MM.1S (cell line): Measurements from ENCODE around the gene KCNH1.

Experiments used
- EZH2 ChIP-seq: fragments of 300-600 bp; sonication (generic); optimal IDR thresholded peaks from 2 replicates; pipeline ENCODE3; 2017; ENCODE audit warnings: low read depth, mild to moderate bottlenecking, antibody characterized with exemption, low read length, mixed read lengths
- EZH2phosphoT487 ChIP-seq: fragments of 300-600 bp; sonication (generic); IDR thresholded peaks from 2 replicates; pipeline ENCODE4 v1.6.1; 2018; ENCODE audit warnings: antibody characterized with exemption, low read length
- TF ChIP-seq, protein P1 (sequence below): fragments of 300-600 bp; sonication (generic); IDR thresholded peaks from 2 replicates; pipeline ENCODE4 v1.5.1; 2016; ENCODE audit warnings: antibody characterized with exemption, low read length, mixed read lengths

DNA sequence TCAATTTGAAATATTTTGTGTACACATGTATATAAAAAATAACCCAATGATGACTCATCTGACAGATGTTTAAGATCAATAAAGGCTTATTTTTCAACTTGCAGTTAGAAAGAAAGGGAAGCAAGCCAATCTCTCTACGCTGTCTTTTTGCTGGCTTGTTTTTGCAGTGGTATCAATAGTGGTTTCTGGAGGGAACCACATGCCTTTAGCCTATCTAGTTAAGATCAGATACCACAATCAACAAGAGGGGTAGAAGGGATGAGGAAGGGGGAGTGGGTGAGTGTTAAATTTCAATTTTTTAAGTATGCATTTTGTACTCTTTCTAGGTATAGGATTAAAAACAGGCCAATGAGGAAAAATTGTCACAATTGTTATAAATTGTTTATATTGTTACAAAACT is 276.2 kb downstream of the KCNH1 start:
- TF ChIP-seq, protein P1, sequence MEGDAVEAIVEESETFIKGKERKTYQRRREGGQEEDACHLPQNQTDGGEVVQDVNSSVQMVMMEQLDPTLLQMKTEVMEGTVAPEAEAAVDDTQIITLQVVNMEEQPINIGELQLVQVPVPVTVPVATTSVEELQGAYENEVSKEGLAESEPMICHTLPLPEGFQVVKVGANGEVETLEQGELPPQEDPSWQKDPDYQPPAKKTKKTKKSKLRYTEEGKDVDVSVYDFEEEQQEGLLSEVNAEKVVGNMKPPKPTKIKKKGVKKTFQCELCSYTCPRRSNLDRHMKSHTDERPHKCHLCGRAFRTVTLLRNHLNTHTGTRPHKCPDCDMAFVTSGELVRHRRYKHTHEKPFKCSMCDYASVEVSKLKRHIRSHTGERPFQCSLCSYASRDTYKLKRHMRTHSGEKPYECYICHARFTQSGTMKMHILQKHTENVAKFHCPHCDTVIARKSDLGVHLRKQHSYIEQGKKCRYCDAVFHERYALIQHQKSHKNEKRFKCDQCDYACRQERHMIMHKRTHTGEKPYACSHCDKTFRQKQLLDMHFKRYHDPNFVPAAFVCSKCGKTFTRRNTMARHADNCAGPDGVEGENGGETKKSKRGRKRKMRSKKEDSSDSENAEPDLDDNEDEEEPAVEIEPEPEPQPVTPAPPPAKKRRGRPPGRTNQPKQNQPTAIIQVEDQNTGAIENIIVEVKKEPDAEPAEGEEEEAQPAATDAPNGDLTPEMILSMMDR, result no peak
- TF ChIP-seq EZH2phosphoT487 (no peak), EZH2 (no peak)
